HepG2 (cell line): ENCODE data around the gene PLG. TPM values are rescaled to one million over a fixed set of nuclear protein-coding genes. Genes with fewer than 3 reads are reported as not detected.

ENCODE experiments used
- EZH2 ChIP-seq: conservative IDR thresholded peaks from 2 replicates; pipeline ENCODE4 v1.6.1; 2012; ENCODE audit warnings: mild to moderate bottlenecking, low read depth, low read length, moderate library complexity
- HNRNPK ChIP-seq: fragments of 200-400 bp; formaldehyde crosslinking; IDR thresholded peaks from 2 replicates; pipeline ENCODE4 v1.6.1; 2018; ENCODE audit warnings: low read length, low read depth, moderate library complexity, mild to moderate bottlenecking; ENCODE audit not compliant: poor library complexity, severe bottlenecking
- HOMEZ ChIP-seq: IDR thresholded peaks from 2 replicates; pipeline ENCODE4 v1.6.1; 2016; ENCODE audit warnings: low read depth
- KDM5B ChIP-seq: sonication (generic); formaldehyde crosslinking; IDR thresholded peaks from 2 replicates; pipeline ENCODE4 v1.4.0; 2020; ENCODE audit warnings: missing genetic modification reagents, mild to moderate bottlenecking, borderline replicate concordance
- LBX2 ChIP-seq: sonication (generic); formaldehyde crosslinking; IDR thresholded peaks from 2 replicates; pipeline ENCODE4 v1.5.0; 2020; ENCODE audit warnings: missing genetic modification reagents, mild to moderate bottlenecking, borderline replicate concordance
- MAFK ChIP-seq, 2 experiments: IDR thresholded peaks in 1 of 2; conservative IDR thresholded peaks in 1 of 2; 2 replicates each; pipeline ENCODE4 v1.6.1; 2011; ENCODE audit warnings: improper control_type of control experiment in 2 of 2, low read length in 2 of 2
- MIER2 ChIP-seq: IDR thresholded peaks from 2 replicates; pipeline ENCODE4 v1.6.1; 2016; ENCODE audit warnings: missing biosample characterization, missing genetic modification reagents
- NFATC3 ChIP-seq: sonication (generic); formaldehyde crosslinking; IDR thresholded peaks from 2 replicates; pipeline ENCODE4 v1.5.1; 2020; ENCODE audit warnings: mild to moderate bottlenecking, missing genetic modification reagents
- PAX8 ChIP-seq: sonication (generic); formaldehyde crosslinking; IDR thresholded peaks from 2 replicates; pipeline ENCODE4 v1.8.0; 2022; ENCODE audit warnings: mild to moderate bottlenecking, missing genetic modification reagents, borderline replicate concordance
- RXRA ChIP-seq: sonication (generic); formaldehyde crosslinking; IDR thresholded peaks from 2 replicates; pipeline ENCODE4 v1.5.1; 2020; ENCODE audit warnings: missing genetic modification reagents
- SOX13 ChIP-seq, 3 experiments: fragments of 450-650 bp in 1 of 3; sonication (generic) in 1 of 3; formaldehyde crosslinking in 1 of 3; IDR thresholded peaks in 2 of 3; conservative IDR thresholded peaks in 1 of 3; 2 replicates each; pipeline versions ENCODE4 v1.5.0 to v1.6.1; 2016 to 2020; ENCODE audit warnings: antibody characterized with exemption in 1 of 3, mild to moderate bottlenecking in 1 of 3, missing compliant biosample characterization in 1 of 3, missing genetic modification reagents in 1 of 3, moderate library complexity in 1 of 3
- TGIF2 ChIP-seq: IDR thresholded peaks from 2 replicates; pipeline ENCODE4 v1.6.1; 2016; ENCODE audit warnings: control low read depth, missing compliant biosample characterization
- ZHX1 ChIP-seq: sonication (generic); formaldehyde crosslinking; IDR thresholded peaks from 2 replicates; pipeline ENCODE4 v1.8.1; 2022; ENCODE audit warnings: low read depth, mild to moderate bottlenecking, missing genetic modification reagents
- ZNF549 ChIP-seq: sonication (generic); formaldehyde crosslinking; IDR thresholded peaks from 2 replicates; pipeline ENCODE4 v1.5.0; 2020; ENCODE audit warnings: missing genetic modification reagents
- ZNF576 ChIP-seq: sonication (generic); formaldehyde crosslinking; IDR thresholded peaks from 2 replicates; pipeline ENCODE4 v1.4.0; 2020; ENCODE audit warnings: mild to moderate bottlenecking, missing genetic modification reagents
- polyA plus RNA-seq, 8 experiments: library from polyadenylated mRNA; depleted of rRNA in 3 of 8; stranded (reverse) in 7 of 8; unstranded in 1 of 8; fragments of >200 nt; fragmentation: Illumina TruSeq in 4 of 8; extraction: Trizol in 4 of 8; gene quantifications; 2 replicates each; pipeline versions ENCODE4 v1.2.1 to v1.2.3, GENCODE V29; 2011 to 2016; ENCODE audit warnings: low read depth in 4 of 8, missing spikeins in 1 of 8, mixed read lengths in 1 of 8; ENCODE audit not compliant: insufficient read depth in 1 of 8
- total RNA-seq, 5 experiments: library from RNA; depleted of rRNA; stranded (reverse); fragments of >200 nt; fragmentation: Illumina TruSeq; extraction: Trizol; gene quantifications; 2 replicates each; pipeline ENCODE4 v1.2.3, GENCODE V29; 2016; ENCODE audit warnings: low read depth in 1 of 5
- TF ChIP-seq, protein P1 (sequence below): sonication (generic); formaldehyde crosslinking; IDR thresholded peaks from 2 replicates; pipeline ENCODE4 v1.5.0; 2020; ENCODE audit warnings: mild to moderate bottlenecking, missing genetic modification reagents, borderline replicate concordance
- TF ChIP-seq, protein P2 (sequence below): IDR thresholded peaks from 2 replicates; pipeline ENCODE4 v1.6.1; 2018; ENCODE audit warnings: missing genetic modification reagents, mild to moderate bottlenecking, missing compliant biosample characterization
- TF ChIP-seq, protein P3 (sequence below): sonication (generic); formaldehyde crosslinking; IDR thresholded peaks from 2 replicates; pipeline ENCODE4 v1.5.1; 2020; ENCODE audit warnings: mild to moderate bottlenecking, missing genetic modification reagents, moderate library complexity

The PLG gene
- total and polyA plus RNA-seq, 2 of the 13 experiments (the other 11 are each of a cell fraction or from before 2014, with no cell fraction given): 1.7 to 10.7 TPM

GRCh38 chr6:160766989-160767646, 65.1 kb downstream of the PLG start (continued):
- TF ChIP-seq, protein P1, sequence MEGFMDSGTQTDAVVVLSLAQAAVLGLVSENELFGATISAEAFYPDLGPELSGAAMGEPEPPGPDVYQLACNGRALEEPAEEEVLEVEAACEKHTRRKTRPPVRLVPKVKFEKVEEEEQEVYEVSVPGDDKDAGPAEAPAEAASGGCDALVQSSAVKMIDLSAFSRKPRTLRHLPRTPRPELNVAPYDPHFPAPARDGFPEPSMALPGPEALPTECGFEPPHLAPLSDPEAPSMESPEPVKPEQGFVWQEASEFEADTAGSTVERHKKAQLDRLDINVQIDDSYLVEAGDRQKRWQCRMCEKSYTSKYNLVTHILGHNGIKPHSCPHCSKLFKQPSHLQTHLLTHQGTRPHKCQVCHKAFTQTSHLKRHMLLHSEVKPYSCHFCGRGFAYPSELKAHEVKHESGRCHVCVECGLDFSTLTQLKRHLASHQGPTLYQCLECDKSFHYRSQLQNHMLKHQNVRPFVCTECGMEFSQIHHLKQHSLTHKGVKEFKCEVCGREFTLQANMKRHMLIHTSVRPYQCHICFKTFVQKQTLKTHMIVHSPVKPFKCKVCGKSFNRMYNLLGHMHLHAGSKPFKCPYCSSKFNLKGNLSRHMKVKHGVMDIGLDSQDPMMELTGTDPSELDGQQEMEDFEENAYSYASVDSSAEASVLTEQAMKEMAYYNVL (CRISPR knock-in tag): no peak
- TF ChIP-seq LBX2 (no peak), HNRNPK (peak; percentile 77), PAX8 (0 out of 2 replicates have a peak, but pooled peaks have one; percentile 44), ZNF576 (CRISPR knock-in tag) (no peak), HOMEZ (CRISPR knock-in tag) (0 out of 2 replicates have a peak, but pooled peaks have one; percentile 29), RXRA (no peak), ZHX1 (CRISPR knock-in tag) (no peak), EZH2 (no peak), MIER2 (no peak), ZNF549 (CRISPR knock-in tag) (no peak), NFATC3 (CRISPR knock-in tag) (no peak), TGIF2 (no peak), SOX13 (IDR thresholded peaks at IDR 0.05) (no peak), SOX13 (CRISPR knock-in tag; conservative IDR thresholded peaks at IDR 0.05 in 1 of 2, IDR thresholded peaks at IDR 0.05 in 1 of 2) (no peak), MAFK (conservative IDR thresholded peaks at IDR 0.05 in 1 of 2, IDR thresholded peaks at IDR 0.05 in 1 of 2; ENCODE audit: low read length in 2 of 2) (no peak), KDM5B (CRISPR knock-in tag) (peak; percentile 19; the same call in 1 of the 2 replicates)
- TF ChIP-seq, protein P2, sequence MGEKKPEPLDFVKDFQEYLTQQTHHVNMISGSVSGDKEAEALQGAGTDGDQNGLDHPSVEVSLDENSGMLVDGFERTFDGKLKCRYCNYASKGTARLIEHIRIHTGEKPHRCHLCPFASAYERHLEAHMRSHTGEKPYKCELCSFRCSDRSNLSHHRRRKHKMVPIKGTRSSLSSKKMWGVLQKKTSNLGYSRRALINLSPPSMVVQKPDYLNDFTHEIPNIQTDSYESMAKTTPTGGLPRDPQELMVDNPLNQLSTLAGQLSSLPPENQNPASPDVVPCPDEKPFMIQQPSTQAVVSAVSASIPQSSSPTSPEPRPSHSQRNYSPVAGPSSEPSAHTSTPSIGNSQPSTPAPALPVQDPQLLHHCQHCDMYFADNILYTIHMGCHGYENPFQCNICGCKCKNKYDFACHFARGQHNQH (CRISPR knock-in tag): no peak
- TF ChIP-seq, protein P3, sequence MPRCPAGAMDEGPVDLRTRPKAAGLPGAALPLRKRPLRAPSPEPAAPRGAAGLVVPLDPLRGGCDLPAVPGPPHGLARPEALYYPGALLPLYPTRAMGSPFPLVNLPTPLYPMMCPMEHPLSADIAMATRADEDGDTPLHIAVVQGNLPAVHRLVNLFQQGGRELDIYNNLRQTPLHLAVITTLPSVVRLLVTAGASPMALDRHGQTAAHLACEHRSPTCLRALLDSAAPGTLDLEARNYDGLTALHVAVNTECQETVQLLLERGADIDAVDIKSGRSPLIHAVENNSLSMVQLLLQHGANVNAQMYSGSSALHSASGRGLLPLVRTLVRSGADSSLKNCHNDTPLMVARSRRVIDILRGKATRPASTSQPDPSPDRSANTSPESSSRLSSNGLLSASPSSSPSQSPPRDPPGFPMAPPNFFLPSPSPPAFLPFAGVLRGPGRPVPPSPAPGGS (CRISPR knock-in tag): peak; percentile 71; the same call in 1 of the 2 replicates
